Dendritic cell treated with granulocyte-macrophage colony-stimulating factor and Interleukin-4, amounts not matched to agents 40 ng/mL and 50 ng/mL, for 4 days (primary cell): ENCODE measurements around the gene ASB11.

Experiments
- H3K27ac Mint-ChIP-seq: one replicate; pipeline ENCODE4 v1.8.0; 2022; ENCODE audit warnings: mild to moderate bottlenecking, mixed read lengths
- H3K27me3 Mint-ChIP-seq: one replicate; pipeline ENCODE4 v1.8.0; 2022; ENCODE audit warnings: mild to moderate bottlenecking, mixed read lengths
- H3K36me3 Mint-ChIP-seq: one replicate; pipeline ENCODE4 v1.8.0; 2022; ENCODE audit warnings: low read depth, mixed read lengths
- H3K4me1 Mint-ChIP-seq: one replicate; pipeline ENCODE4 v1.8.0; 2022; ENCODE audit warnings: low read depth, mixed read lengths
- H3K4me3 Mint-ChIP-seq: one replicate; pipeline ENCODE4 v1.8.0; 2022; ENCODE audit warnings: mild to moderate bottlenecking, moderate library complexity, mixed read lengths
- H3K9me3 Mint-ChIP-seq: one replicate; pipeline ENCODE4 v1.8.0; 2022; ENCODE audit warnings: mixed read lengths
- intact Hi-C: fragments of 100-400 bp; cut with micrococcal nuclease; formaldehyde crosslinking; loops from one replicate; pipeline ENCODE4 v1.15.0; 2022

Gene ASB11

GRCh38 chrX:15235001-15235400 is 80.4 kb downstream of the ASB11 start:
- Mint-ChIP-seq H3K9me3 (no peaks in the 10 kb centered on the region), H3K4me3 (no peak overlapping the region), H3K27me3 (peaks cover 2% of the 10 kb centered on the region), H3K36me3 (no peaks in the 10 kb centered on the region), H3K4me1 (peaks cover 4% of the 10 kb centered on the region), H3K27ac (no peak overlapping the region)
- intact Hi-C loops = no loop called here

- no peak overlapping the region for H3K4me3 Mint-ChIP-seq
- intact Hi-C loops = no loop called here
- no peaks in the 10 kb centered on the region for H3K36me3 Mint-ChIP-seq
- H3K27ac Mint-ChIP-seq = no peak overlapping the region
- peaks cover 2% of the 10 kb centered on the region for H3K27me3 Mint-ChIP-seq
- peaks cover 4% of the 10 kb centered on the region for H3K4me1 Mint-ChIP-seq
- no peaks in the 10 kb centered on the region for H3K9me3 Mint-ChIP-seq
These were observed 81.9 kb downstream of the ASB11 start for GRCh38 chrX:15233416-15234015.
